ENCODE measurements around the gene ATE1.

The ATE1 gene

GRCh38 chr10:121870413-121870812, 57.4 kb downstream of the ATE1 start:
- TF ChIP-seq CTCF (IDR thresholded peaks at IDR 0.05) = no peak

DNA sequence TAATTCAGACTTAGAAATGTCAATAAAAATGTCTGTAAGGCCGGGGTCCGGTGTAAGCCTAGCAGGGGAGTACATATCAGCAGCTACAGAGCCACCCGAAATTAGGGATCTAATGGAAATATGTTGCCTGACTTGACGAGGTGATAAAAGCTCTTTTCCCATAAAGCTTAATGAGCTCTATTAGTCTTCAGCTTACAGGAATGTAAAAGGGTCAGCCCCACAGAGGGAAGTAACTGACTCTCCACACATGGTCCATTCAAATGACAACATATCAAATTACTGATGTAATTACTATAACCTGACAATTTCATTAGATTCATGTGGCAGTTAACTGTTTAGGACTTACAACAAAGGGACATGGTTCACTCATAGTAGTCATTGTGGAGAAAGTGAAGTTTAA, 62.3 kb downstream of the ATE1 start:
- no peak for TF ChIP-seq CTCF (IDR thresholded peaks at IDR 0.05)

DNA sequence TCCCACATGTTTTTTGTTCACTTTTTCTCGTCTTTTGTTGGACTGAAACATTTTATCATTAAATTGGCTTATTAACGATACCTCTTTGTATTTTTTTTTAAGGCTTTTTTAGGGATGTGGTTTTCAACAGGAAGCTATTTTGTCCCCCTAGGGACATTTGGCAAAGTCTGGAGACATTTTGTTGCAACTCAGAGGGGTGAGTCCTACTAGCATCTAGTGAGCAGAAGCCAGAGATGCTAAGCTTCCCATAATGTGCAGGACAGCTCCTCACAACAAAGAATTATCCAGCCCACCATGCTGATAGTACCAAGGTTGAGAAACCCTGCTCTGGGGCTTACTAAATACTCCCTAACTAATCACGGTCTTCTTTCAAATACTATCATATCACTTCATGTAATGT, 63.2 kb downstream of the ATE1 start:
- no peak for TF ChIP-seq CTCF (IDR thresholded peaks at IDR 0.05)

DNA sequence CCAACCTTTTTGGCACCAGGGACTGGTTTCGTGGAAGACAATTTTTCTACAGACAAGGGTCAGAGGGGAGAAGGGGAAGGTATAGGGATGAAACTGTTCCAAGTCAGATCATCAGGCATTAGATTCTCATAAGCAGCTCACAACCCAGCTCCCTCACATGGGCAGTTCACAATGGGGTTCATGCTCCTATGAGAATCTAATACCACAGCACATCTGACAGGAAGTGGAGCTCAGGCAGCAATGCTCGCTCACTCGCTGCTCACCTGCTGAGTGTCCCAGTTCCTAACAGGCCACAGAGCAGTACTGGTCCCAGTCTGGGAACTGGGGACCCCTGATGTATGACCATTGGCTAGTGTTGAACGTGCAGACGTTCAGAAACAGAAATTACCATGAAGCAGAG, 63.7 kb downstream of the ATE1 start:
- TF ChIP-seq CTCF (IDR thresholded peaks at IDR 0.05) = no peak

DNA sequence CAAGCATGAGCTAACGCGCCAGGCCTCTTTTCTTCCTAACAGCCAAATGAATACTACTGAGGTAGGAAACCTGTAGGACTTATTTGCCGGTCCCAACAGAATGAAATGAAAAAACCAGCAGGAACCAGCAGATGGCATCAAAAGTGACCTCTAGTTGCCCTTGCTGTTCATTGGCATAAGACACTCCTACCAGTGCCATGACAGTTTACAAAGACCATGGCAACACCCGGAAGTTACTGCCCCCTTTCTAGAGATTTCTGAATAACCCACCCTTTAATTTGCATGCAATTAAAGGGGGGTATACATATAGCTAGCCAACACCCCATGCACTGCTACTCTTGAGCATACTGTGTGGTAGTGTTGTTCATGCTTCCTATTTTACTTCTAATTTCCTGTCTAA, 65.2 kb downstream of the ATE1 start:
- no peak for TF ChIP-seq CTCF (IDR thresholded peaks at IDR 0.05)

DNA sequence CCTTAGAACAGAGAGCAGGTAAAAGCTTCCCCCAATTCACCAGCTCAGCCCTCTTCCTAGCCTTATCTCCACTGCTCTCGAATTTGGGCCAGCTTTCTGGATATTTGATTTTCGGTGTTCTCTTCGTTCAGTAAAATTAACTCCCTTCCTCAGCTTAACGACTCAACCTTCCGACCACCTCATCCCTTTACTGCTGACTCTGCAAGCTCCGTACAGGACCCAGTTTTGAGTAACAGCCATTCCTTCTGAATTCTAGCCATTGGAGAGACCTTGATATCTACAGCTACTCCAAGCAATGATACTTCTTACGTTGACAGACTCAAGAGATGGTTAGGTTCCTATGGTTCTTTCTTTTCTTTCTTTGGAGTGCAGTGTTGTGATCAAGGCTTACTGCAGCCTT, 65.8 kb downstream of the ATE1 start:
- no peak for TF ChIP-seq CTCF (IDR thresholded peaks at IDR 0.05)

- TF ChIP-seq CTCF (IDR thresholded peaks at IDR 0.05) = no peak
Measured at GRCh38 chr10:121860810-121861209, 67.0 kb downstream of the ATE1 start.

- no peak for TF ChIP-seq CTCF (IDR thresholded peaks at IDR 0.05)
Measured at GRCh38 chr10:121854809-121855445, 72.9 kb downstream of the ATE1 start.
